Caco-2 (cell line): ENCODE data around the gene SNX25. TPM values are rescaled to one million over a fixed set of nuclear protein-coding genes. Genes with fewer than 3 reads are reported as not detected.

Source experiments
- BruUV-seq: library from RNA; stranded (reverse); fragments of 400-500 nt; replicated peaks from 2 replicates; lab custom pipeline; 2021; lab: Mats Ljungman, UMichigan
- CTCF ChIA-PET: fragments of 300-600 bp; sonication (Branson Sonifier 250); formaldehyde crosslinking; loops from one replicate; lab custom pipeline; 2022; ENCODE audit warnings: antibody characterized with exemption; lab: Charles Lee
- POLR2A ChIA-PET: fragments of 300-600 bp; sonication (Branson Sonifier 250); formaldehyde crosslinking; loops from one replicate; lab custom pipeline; 2022; ENCODE audit warnings: antibody characterized with exemption; lab: Charles Lee
- DNase-seq, 2 experiments: peaks; one replicate each; pipeline versions ENCODE4 v3.0.0 to v3.0.0-alpha.2; 2020 to 2022
- H3K27me3 ChIP-seq: replicated peaks from 2 replicates; pipeline ENCODE4 v1.6.0; 2011; ENCODE audit warnings: low read length; ENCODE audit not compliant: control insufficient read depth, insufficient read depth
- H3K36me3 ChIP-seq: 2 replicates; pipeline ENCODE4 v1.5.1; 2011; ENCODE audit warnings: low read length; ENCODE audit not compliant: control insufficient read depth, insufficient read depth
- H3K4me1 ChIP-seq: fragments of 250-450 bp; sonication (Bioruptor Pico); 2 replicates; pipeline ENCODE4 v1.5.1; 2020; ENCODE audit warnings: mild to moderate bottlenecking
- H3K4me3 ChIP-seq: 2 replicates; pipeline ENCODE4 v1.5.1; 2011; ENCODE audit warnings: low read depth, mild to moderate bottlenecking, control low read depth, low read length
- H3K9me3 ChIP-seq: fragments of 250-450 bp; sonication (Bioruptor Pico); 2 replicates; pipeline ENCODE4 v1.5.1; 2020; ENCODE audit warnings: mild to moderate bottlenecking, moderate library complexity
- H3K27ac Mint-ChIP-seq: one replicate; pipeline ENCODE4 v1.8.0; 2022; ENCODE audit warnings: mixed read lengths; ENCODE audit not compliant: unreplicated experiment
- H3K27me3 Mint-ChIP-seq: one replicate; pipeline ENCODE4 v1.8.0; 2022; ENCODE audit warnings: mixed read lengths; ENCODE audit not compliant: insufficient read depth, unreplicated experiment
- H3K36me3 Mint-ChIP-seq: one replicate; pipeline ENCODE4 v1.8.0; 2022; ENCODE audit warnings: mild to moderate bottlenecking, mixed read lengths; ENCODE audit not compliant: insufficient read depth, unreplicated experiment
- H3K4me1 Mint-ChIP-seq: one replicate; pipeline ENCODE4 v1.8.0; 2022; ENCODE audit warnings: low read depth, mixed read lengths; ENCODE audit not compliant: unreplicated experiment
- H3K4me3 Mint-ChIP-seq: one replicate; pipeline ENCODE4 v1.8.0; 2022; ENCODE audit warnings: mild to moderate bottlenecking, moderate library complexity, mixed read lengths; ENCODE audit not compliant: unreplicated experiment
- H3K9me3 Mint-ChIP-seq: one replicate; pipeline ENCODE4 v1.8.0; 2022; ENCODE audit warnings: mixed read lengths; ENCODE audit not compliant: unreplicated experiment
- CTCF ChIP-seq, 2 experiments: fragments of 200-600 bp in 1 of 2; IDR thresholded peaks; 1 replicate in 1 of 2; 2 replicates in 1 of 2; pipeline versions ENCODE4 v1.5.1 to v1.8.0; 2011 to 2022; ENCODE audit warnings: antibody characterized with exemption in 1 of 2, control low read depth in 1 of 2, inconsistent platforms in 1 of 2, low read depth in 1 of 2, low read length in 1 of 2, mild to moderate bottlenecking in 1 of 2, moderate library complexity in 1 of 2; ENCODE audit not compliant: insufficient read depth in 1 of 2, severe bottlenecking in 1 of 2, unreplicated experiment in 1 of 2
- intact Hi-C: fragments of 100-400 bp; cut with micrococcal nuclease; formaldehyde crosslinking; loops from one replicate; pipeline ENCODE4 v1.10.0; 2022; ENCODE audit not compliant: unreplicated experiment
- total RNA-seq: library from RNA; stranded (reverse); gene quantifications from 2 replicates; pipeline ENCODE4 v1.2.3, GENCODE V29; 2022

Gene SNX25
- total RNA-seq, 1 experiment from 2014 or later: 9.3 TPM

- Histone ChIP-seq H3K4me3 (peak overlapping the region; percentile 66), H3K9me3 (no peaks in the 10 kb centered on the region), H3K27me3 (no peaks in the 10 kb centered on the region), H3K36me3 (no peaks in the 10 kb centered on the region), H3K4me1 (0 out of 2 replicates have a peak, but pooled peaks cover 10% of the 10 kb centered on the region)
- H3K4me1 Mint-ChIP-seq: no peaks in the 10 kb centered on the region
- peak overlapping the region; percentile 51 for H3K27ac Mint-ChIP-seq
- peak overlapping the region; percentile 83 for H3K4me3 Mint-ChIP-seq
- intact Hi-C loops: loop anchor here (5.0 kb wide), 1 partner anchor 76 kb away; no protein-coding TSS in a partner anchor
- no peak for DNase-seq
- TF ChIP-seq CTCF (IDR thresholded peaks at IDR 0.05; ENCODE audit: insufficient read depth in 1 of 2, low read depth in 1 of 2, low read length in 1 of 2, severe bottlenecking in 1 of 2, unreplicated experiment in 1 of 2): no peak
- ChIA-PET CTCF (no interaction called here), POLR2A (no interaction called here)
- TSS peak; percentile 45 for BruUV-seq
- no peaks in the 10 kb centered on the region for H3K27me3 Mint-ChIP-seq
- no peaks in the 10 kb centered on the region for H3K9me3 Mint-ChIP-seq
- H3K36me3 Mint-ChIP-seq: peaks cover 11% of the 10 kb centered on the region
These were observed 1.6 kb downstream of the SNX25 start for GRCh38 chr4:185211035-185211434.

- Histone ChIP-seq H3K36me3 (no peaks in the 10 kb centered on the region), H3K27me3 (no peaks in the 10 kb centered on the region), H3K4me3 (no peak overlapping the region; the same call in 1 of the 2 replicates), H3K9me3 (no peaks in the 10 kb centered on the region), H3K4me1 (0 out of 2 replicates have a peak, but pooled peaks cover 10% of the 10 kb centered on the region)
- H3K27me3 Mint-ChIP-seq: no peaks in the 10 kb centered on the region
- intact Hi-C loops: loop anchor here (5.0 kb wide), 1 partner anchor 76 kb away; no protein-coding TSS in a partner anchor
- peaks cover 11% of the 10 kb centered on the region for H3K36me3 Mint-ChIP-seq
- H3K4me1 Mint-ChIP-seq: no peaks in the 10 kb centered on the region
- no peaks in the 10 kb centered on the region for H3K9me3 Mint-ChIP-seq
- BruUV-seq: no TSS peak
- no peak overlapping the region for H3K27ac Mint-ChIP-seq
- H3K4me3 Mint-ChIP-seq: no peak overlapping the region
- no peak for DNase-seq
- ChIA-PET POLR2A (no interaction called here), CTCF (no interaction called here)
- no peak for TF ChIP-seq CTCF (IDR thresholded peaks at IDR 0.05; ENCODE audit: insufficient read depth in 1 of 2, low read depth in 1 of 2, low read length in 1 of 2, severe bottlenecking in 1 of 2, unreplicated experiment in 1 of 2)
These were observed 2.2 kb downstream of the SNX25 start for GRCh38 chr4:185211641-185212040.

GRCh38 chr4:185212581-185212980 lies 3.2 kb downstream of the SNX25 start:
- BruUV-seq: no TSS peak
- intact Hi-C loops: loop anchor here (5.0 kb wide), 1 partner anchor 75 kb away; no protein-coding TSS in a partner anchor
- DNase-seq: no peak
- Mint-ChIP-seq H3K4me3 (no peak overlapping the region), H3K4me1 (no peaks in the 10 kb centered on the region), H3K36me3 (peaks cover 11% of the 10 kb centered on the region), H3K27ac (no peak overlapping the region), H3K27me3 (no peaks in the 10 kb centered on the region), H3K9me3 (no peaks in the 10 kb centered on the region)
- Histone ChIP-seq H3K9me3 (no peaks in the 10 kb centered on the region), H3K36me3 (no peaks in the 10 kb centered on the region), H3K4me1 (0 out of 2 replicates have a peak, but pooled peaks cover 10% of the 10 kb centered on the region), H3K27me3 (no peaks in the 10 kb centered on the region), H3K4me3 (no peak overlapping the region)
- TF ChIP-seq CTCF (IDR thresholded peaks at IDR 0.05; ENCODE audit: insufficient read depth in 1 of 2, low read depth in 1 of 2, low read length in 1 of 2, severe bottlenecking in 1 of 2, unreplicated experiment in 1 of 2): no peak
- ChIA-PET POLR2A (interaction anchor here (0.5 to 0.6 kb wide), 2 partner anchors 9 to 240 kb away, joined by 3 to 5 read pairs; no protein-coding TSS in a partner anchor), CTCF (no interaction called here)
